GM08714 (cell line): ENCODE data around the gene MGLL.

Experiments
- H3K4me3 ChIP-seq: fragments of 200-500 bp; sonication (Bioruptor generic); 2 replicates; pipeline ENCODE4 v1.5.1; 2014; ENCODE audit warnings: mild to moderate bottlenecking, low read length, inconsistent platforms
- ZNF274 ChIP-seq: IDR thresholded peaks from 2 replicates; pipeline ENCODE4 v1.6.1; 2012; ENCODE audit warnings: mild to moderate bottlenecking, low read depth, low read length

The MGLL gene

DNA sequence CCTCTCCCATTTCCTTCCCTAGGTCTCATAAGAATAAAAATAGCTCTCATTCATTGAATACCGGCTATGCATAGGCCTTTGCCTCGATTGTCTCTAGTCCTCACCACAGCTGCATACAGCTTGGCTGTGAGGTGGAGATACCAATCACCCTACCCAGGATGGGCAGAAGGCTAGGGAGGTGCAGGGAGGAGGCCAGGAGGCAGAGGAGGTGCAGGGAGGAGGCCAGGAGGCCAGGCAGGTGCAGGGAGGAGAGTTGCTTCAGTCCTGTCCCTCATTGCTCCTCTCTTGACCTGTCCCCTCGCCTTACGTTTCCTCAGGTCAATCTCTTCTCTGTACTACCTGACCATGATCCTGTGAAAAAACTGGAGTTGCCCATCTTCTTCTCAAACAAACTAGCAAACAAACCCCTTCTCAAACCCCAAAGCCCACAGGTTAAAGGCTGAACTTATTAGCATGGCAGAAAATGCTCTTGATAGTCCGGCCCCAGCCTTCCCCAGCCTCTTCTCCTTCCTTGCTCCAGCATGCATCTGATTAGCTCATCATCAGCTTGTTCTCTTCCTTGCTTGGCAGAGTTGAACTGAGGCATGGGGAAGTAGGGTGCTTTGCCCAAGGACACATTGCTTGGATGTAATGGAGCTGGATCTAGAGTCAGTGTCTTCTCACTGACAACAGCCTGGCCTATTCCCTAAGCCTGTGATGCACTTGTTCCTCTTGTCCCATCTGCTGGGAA lies 177.5 kb downstream of the MGLL start:
- no peak for TF ChIP-seq ZNF274
- H3K4me3 ChIP-seq, result no peak overlapping the region

DNA sequence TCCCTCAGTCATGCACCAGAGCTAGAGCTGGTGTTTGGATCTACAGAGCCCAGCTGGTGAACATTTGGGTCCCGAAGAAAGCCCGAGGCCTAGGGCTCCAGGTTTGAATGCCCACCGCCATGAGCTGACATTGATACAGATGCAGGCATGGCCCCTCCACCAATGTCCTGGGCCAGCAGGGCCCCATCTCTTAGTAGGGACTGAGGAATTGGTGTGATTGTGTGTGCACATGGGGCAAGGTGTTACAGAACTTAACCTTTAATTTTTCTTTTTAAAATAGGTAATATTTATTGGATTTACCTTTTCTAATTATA lies 182.3 kb downstream of the MGLL start:
- no peak for TF ChIP-seq ZNF274

DNA sequence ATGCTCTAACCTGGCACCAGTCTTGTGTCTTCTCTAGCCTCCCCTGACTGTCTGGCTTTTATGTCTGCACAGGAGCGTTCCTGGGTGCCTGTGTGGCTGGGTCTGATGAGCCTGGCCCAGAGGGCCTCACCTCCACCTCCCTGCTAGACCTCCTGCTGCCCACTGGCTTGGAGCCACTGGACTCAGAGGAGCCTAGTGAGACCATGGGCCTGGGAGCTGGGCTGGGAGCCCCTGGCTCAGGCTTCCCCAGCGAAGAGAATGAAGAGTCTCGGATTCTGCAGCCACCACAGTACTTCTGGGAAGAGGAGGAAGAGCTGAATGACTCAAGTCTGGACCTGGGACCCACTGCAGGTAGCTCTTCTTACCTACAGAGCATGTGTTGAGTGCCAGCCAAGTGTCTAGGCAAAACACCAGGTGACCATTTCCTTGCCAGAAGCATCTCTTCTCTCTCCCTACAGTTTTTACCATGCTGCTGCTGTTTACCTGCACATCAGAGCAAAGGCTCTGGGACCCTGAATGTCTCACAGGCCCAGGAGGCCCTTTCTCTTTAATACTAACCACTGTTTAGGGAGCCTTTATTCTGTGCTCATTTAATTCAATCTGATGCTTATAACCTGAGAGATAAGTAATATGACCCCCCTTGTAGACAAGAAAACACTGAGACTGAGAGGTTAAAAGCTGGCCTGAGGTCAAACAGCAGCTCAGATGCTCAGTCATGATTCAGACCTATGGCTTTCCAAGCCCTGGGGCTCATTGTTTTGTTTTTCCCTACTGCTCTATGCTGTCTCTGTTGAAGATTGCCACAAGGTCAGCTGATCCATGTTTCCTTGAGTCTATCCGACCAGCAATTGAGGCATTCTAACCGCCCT lies 182.9 kb downstream of the MGLL start:
- H3K4me3 ChIP-seq, result no peak overlapping the region
- no peak for TF ChIP-seq ZNF274

More for the DNA sequence above, 182.3 kb downstream of the MGLL start:
- no peak overlapping the region for H3K4me3 ChIP-seq
